Measurements from ENCODE around the gene XRN1.

DNA sequence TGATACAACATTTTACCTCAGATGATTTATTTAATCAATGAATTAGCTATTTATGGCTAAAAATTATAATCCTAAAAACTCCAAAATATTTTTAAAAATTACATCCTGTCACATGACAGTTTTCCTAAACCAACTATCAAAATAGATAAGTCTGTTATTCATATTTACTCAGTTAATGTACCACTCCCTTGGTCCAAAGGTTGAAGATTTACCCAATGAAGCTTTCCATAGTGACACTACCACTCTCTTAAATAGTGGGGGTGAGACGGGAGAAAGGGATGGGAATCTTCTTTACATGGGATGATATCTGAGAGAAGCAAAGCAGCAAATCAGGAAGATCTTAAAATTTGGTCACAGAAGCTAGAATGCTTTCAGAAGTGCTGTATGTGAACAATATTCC, 30.5 kb downstream of the XRN1 start:
- no peak for TF ChIP-seq EZH2 (IDR thresholded peaks at IDR 0.05; ENCODE audit: low read length, missing control alignments)
- TF ChIP-seq, protein P1, sequence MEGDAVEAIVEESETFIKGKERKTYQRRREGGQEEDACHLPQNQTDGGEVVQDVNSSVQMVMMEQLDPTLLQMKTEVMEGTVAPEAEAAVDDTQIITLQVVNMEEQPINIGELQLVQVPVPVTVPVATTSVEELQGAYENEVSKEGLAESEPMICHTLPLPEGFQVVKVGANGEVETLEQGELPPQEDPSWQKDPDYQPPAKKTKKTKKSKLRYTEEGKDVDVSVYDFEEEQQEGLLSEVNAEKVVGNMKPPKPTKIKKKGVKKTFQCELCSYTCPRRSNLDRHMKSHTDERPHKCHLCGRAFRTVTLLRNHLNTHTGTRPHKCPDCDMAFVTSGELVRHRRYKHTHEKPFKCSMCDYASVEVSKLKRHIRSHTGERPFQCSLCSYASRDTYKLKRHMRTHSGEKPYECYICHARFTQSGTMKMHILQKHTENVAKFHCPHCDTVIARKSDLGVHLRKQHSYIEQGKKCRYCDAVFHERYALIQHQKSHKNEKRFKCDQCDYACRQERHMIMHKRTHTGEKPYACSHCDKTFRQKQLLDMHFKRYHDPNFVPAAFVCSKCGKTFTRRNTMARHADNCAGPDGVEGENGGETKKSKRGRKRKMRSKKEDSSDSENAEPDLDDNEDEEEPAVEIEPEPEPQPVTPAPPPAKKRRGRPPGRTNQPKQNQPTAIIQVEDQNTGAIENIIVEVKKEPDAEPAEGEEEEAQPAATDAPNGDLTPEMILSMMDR (conservative IDR thresholded peaks at IDR 0.05 in 1 of 2, IDR thresholded peaks at IDR 0.05 in 1 of 2; ENCODE audit: low read depth in 1 of 2, low read length in 2 of 2): no peak
